Adrenal gland (tissue), 5 donors: ENCODE results near the gene AMBRA1.
A peak's percentile ranks its signal among the peaks of the same experiment; 100 is the strongest.

Source experiments
- POLR2A ChIP-seq, 2 donors: fragments of 450-650 bp; IDR thresholded peaks; one replicate each; pipeline ENCODE4 v1.6.1; 2017; ENCODE audit warnings: antibody characterized with exemption in 2 of 2, mild to moderate bottlenecking in 2 of 2, moderate library complexity in 1 of 2
- TF ChIP-seq, protein P1 (sequence below), 6 experiments: fragments of 450-650 bp in 4 of 6; fragments of 200-600 bp in 2 of 6; sonication (generic) in 1 of 6; IDR thresholded peaks; 1 replicate in 5 of 6; 2 replicates in 1 of 6; pipeline versions ENCODE4 v1.5.1 to v1.8.0; 2016 to 2021; ENCODE audit warnings: antibody characterized with exemption in 6 of 6, mild to moderate bottlenecking in 2 of 6, moderate library complexity in 1 of 6
- donor health status: DM: no; HTN: no; CAD: no.

DNA sequence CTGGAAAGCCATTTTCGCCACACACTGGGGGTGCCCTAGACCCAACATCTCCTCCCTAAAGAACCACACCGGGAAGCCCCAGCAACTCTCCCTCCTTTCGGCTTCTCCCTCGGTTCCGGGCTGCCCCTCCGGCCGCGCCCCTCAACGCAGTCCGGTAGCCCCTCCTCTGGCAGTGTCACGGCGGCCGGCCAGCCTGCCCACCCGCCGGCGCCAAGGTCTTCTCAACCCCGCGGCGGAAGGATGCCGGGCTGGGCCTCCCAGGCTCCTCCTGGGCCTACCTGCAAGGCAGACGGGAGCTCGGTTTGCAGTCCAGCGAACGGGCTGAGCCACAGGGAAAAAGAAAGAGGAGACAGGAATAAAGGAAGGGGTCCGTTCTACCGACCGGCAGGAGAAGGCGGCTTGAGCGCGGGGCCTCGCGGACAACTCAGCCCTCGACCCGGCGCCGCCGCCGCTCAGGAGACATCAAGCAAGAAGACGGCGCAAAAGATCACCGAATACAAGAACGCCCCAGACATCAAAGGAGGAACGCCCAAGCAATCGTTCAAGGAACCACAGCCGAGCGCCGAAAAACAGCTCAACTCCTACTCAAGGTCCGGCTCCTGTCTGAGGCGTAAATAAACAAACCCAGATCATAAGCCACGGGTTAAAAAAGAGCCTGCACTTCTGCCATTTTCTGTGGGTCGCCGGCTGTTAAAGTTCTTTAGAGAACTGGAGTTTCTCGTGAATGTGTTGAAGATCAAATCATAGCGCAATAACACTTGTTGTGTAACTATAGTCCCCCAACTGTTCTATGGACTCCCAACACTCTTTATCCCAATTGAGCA, at the start of gene AMBRA1:
- TF ChIP-seq, protein P1, sequence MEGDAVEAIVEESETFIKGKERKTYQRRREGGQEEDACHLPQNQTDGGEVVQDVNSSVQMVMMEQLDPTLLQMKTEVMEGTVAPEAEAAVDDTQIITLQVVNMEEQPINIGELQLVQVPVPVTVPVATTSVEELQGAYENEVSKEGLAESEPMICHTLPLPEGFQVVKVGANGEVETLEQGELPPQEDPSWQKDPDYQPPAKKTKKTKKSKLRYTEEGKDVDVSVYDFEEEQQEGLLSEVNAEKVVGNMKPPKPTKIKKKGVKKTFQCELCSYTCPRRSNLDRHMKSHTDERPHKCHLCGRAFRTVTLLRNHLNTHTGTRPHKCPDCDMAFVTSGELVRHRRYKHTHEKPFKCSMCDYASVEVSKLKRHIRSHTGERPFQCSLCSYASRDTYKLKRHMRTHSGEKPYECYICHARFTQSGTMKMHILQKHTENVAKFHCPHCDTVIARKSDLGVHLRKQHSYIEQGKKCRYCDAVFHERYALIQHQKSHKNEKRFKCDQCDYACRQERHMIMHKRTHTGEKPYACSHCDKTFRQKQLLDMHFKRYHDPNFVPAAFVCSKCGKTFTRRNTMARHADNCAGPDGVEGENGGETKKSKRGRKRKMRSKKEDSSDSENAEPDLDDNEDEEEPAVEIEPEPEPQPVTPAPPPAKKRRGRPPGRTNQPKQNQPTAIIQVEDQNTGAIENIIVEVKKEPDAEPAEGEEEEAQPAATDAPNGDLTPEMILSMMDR (IDR thresholded peaks at IDR 0.05) = no peak
- TF ChIP-seq POLR2A (IDR thresholded peaks at IDR 0.05) = peak in 1 of 2 donors; percentile 89
